OCI-LY1 (cell line): ENCODE results near the gene VGLL4.

Experiments used
- H2AFZ ChIP-seq: fragments of 200-600 bp; sonication (generic), shearing (Covaris generic); 2 replicates; pipeline ENCODE4 v1.6.0; 2014; ENCODE audit warnings: antibody characterized with exemption, mild to moderate bottlenecking, low read length
- H3F3A ChIP-seq: fragments of 200-600 bp; sonication (generic), shearing (Covaris generic); 2 replicates; pipeline ENCODE4 v1.6.0; 2014; ENCODE audit warnings: mild to moderate bottlenecking, antibody characterized with exemption, low read length, moderate library complexity; ENCODE audit not compliant: insufficient read depth
- H3K27ac ChIP-seq: fragments of 200-600 bp; sonication (generic); 2 replicates; pipeline ENCODE4 v1.5.1; 2014; ENCODE audit warnings: low read length, mixed run types, mild to moderate bottlenecking, low read depth; ENCODE audit not compliant: poor library complexity, severe bottlenecking
- H3K27me3 ChIP-seq: fragments of 200-600 bp; sonication (generic); 2 replicates; pipeline ENCODE4 v1.6.0; 2014; ENCODE audit warnings: antibody characterized with exemption, mild to moderate bottlenecking, low read length, moderate library complexity; ENCODE audit not compliant: insufficient read depth
- H3K36me3 ChIP-seq: fragments of 200-600 bp; sonication (generic); 2 replicates; pipeline ENCODE4 v1.6.1; 2014; ENCODE audit warnings: mild to moderate bottlenecking, antibody characterized with exemption, low read length, moderate library complexity, mixed read lengths; ENCODE audit not compliant: insufficient read depth
- H3K4me1 ChIP-seq: fragments of 200-600 bp; sonication (generic); 2 replicates; pipeline ENCODE4 v1.5.1; 2014; ENCODE audit warnings: mild to moderate bottlenecking, low read length, moderate library complexity; ENCODE audit not compliant: insufficient read depth, severe bottlenecking
- H3K4me2 ChIP-seq: fragments of 200-600 bp; sonication (generic), shearing (Covaris generic); 2 replicates; pipeline ENCODE4 v1.6.1; 2014; ENCODE audit warnings: low read length
- H3K4me3 ChIP-seq: fragments of 200-600 bp; sonication (generic); 2 replicates; pipeline ENCODE4 v1.5.1; 2014; ENCODE audit warnings: low read length, low read depth, mild to moderate bottlenecking, mixed read lengths; ENCODE audit not compliant: poor library complexity, severe bottlenecking
- H3K79me2 ChIP-seq: fragments of 200-600 bp; shearing (Covaris generic); 2 replicates; pipeline ENCODE4 v1.6.1; 2016; ENCODE audit warnings: mixed run types, low read length, mixed read lengths; ENCODE audit not compliant: insufficient read depth
- H3K9ac ChIP-seq: fragments of 200-600 bp; sonication (generic), shearing (Covaris generic); 2 replicates; pipeline ENCODE4 v1.6.1; 2014; ENCODE audit warnings: mild to moderate bottlenecking, low read length, mixed read lengths
- H3K9me2 ChIP-seq: fragments of 200-600 bp; sonication (generic), shearing (Covaris generic); 2 replicates; pipeline ENCODE4 v1.6.1; 2014; ENCODE audit warnings: low read depth, mild to moderate bottlenecking, low read length, mixed read lengths
- H3K9me3 ChIP-seq: fragments of 200-600 bp; shearing (Covaris generic); 2 replicates; pipeline ENCODE4 v1.6.1; 2014; ENCODE audit warnings: low read length, mixed read lengths
- H4K20me1 ChIP-seq: fragments of 200-600 bp; sonication (generic), shearing (Covaris generic); 2 replicates; pipeline ENCODE4 v1.6.0; 2016; ENCODE audit warnings: mild to moderate bottlenecking, low read length; ENCODE audit not compliant: insufficient read depth
- EZH2 ChIP-seq: fragments of 200-600 bp; sonication (generic), shearing (Covaris generic); IDR thresholded peaks from 2 replicates; pipeline ENCODE4 v1.8.0; 2017; ENCODE audit warnings: borderline replicate concordance, mixed run types, mild to moderate bottlenecking, antibody characterized with exemption, low read length, moderate library complexity, mixed read lengths
- TF ChIP-seq, protein P1 (sequence below): fragments of 200-600 bp; sonication (generic), shearing (Covaris generic); IDR thresholded peaks from 2 replicates; pipeline ENCODE4 v1.5.1; 2017; ENCODE audit warnings: mild to moderate bottlenecking, antibody characterized with exemption, low read length, moderate library complexity, mixed read lengths

The VGLL4 gene

GRCh38 chr3:11581237-11582190, 62.2 kb downstream of the VGLL4 start:
- Histone ChIP-seq H3K27me3 (no peaks in the 10 kb centered on the region), H3K9ac (peak overlapping the region; percentile 61; the same call in 1 of the 2 replicates), H3K4me1 (peaks cover 80% of the 10 kb centered on the region), H3K4me2 (peak overlapping the region; percentile 75), H4K20me1 (no peaks in the 10 kb centered on the region), H3K9me3 (no peaks in the 10 kb centered on the region), H3K27ac (peak overlapping the region; percentile 80), H3F3A (no peaks in the 10 kb centered on the region), H3K79me2 (peaks cover 64% of the 10 kb centered on the region), H3K4me3 (peak overlapping the region; percentile 53), H2AFZ (no peak overlapping the region), H3K9me2 (no peaks in the 10 kb centered on the region), H3K36me3 (peaks cover 15% of the 10 kb centered on the region)
- TF ChIP-seq, protein P1, sequence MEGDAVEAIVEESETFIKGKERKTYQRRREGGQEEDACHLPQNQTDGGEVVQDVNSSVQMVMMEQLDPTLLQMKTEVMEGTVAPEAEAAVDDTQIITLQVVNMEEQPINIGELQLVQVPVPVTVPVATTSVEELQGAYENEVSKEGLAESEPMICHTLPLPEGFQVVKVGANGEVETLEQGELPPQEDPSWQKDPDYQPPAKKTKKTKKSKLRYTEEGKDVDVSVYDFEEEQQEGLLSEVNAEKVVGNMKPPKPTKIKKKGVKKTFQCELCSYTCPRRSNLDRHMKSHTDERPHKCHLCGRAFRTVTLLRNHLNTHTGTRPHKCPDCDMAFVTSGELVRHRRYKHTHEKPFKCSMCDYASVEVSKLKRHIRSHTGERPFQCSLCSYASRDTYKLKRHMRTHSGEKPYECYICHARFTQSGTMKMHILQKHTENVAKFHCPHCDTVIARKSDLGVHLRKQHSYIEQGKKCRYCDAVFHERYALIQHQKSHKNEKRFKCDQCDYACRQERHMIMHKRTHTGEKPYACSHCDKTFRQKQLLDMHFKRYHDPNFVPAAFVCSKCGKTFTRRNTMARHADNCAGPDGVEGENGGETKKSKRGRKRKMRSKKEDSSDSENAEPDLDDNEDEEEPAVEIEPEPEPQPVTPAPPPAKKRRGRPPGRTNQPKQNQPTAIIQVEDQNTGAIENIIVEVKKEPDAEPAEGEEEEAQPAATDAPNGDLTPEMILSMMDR: no peak
- no peak for TF ChIP-seq EZH2

- no peaks in the 10 kb centered on the region for H3K9me2 ChIP-seq
- H3K4me2 ChIP-seq: no peak overlapping the region
- no peaks in the 10 kb centered on the region for H3K9me3 ChIP-seq
- no peaks in the 10 kb centered on the region for H3K27me3 ChIP-seq
- H3K79me2 ChIP-seq: peaks cover 61% of the 10 kb centered on the region
- no peak overlapping the region for H3K27ac ChIP-seq
- no peak overlapping the region for H3K9ac ChIP-seq
- H4K20me1 ChIP-seq: no peaks in the 10 kb centered on the region
- H3K36me3 ChIP-seq: peaks cover 15% of the 10 kb centered on the region
- H3F3A ChIP-seq: no peaks in the 10 kb centered on the region
- TF ChIP-seq, protein P1: no peak
- no peak overlapping the region for H2AFZ ChIP-seq
- H3K4me3 ChIP-seq: no peak overlapping the region
- peaks cover 80% of the 10 kb centered on the region for H3K4me1 ChIP-seq
Observed at GRCh38 chr3:11580645-11581044, 63.1 kb downstream of the VGLL4 start.

DNA sequence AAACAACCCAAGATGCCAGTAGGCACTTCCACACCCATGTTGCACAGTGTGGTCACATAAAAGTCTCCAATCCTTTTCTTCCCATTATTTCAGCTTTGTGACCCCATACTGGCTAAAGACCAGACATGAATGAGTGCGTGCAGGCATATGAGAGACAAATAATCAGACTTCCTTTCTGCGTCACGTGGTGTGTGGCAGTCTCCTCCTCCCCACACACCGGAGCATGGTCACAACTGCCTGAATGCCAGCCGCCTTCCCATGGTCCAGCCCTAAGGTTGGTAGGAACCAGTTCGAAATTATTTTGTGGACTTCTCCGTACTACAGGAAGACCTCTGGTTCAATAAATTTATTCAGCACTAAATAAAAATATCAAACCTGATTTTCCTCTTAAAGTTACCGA, 65.5 kb downstream of the VGLL4 start:
- TF ChIP-seq, protein P1: no peak
- no peak for TF ChIP-seq EZH2
- Histone ChIP-seq H2AFZ (no peak overlapping the region), H3K36me3 (peaks cover 38% of the 10 kb centered on the region), H3K27ac (peak overlapping the region; percentile 70), H3K9me2 (no peaks in the 10 kb centered on the region), H3F3A (no peaks in the 10 kb centered on the region), H3K9ac (no peak overlapping the region), H3K4me2 (no peak overlapping the region), H4K20me1 (no peaks in the 10 kb centered on the region), H3K4me3 (no peak overlapping the region), H3K27me3 (no peaks in the 10 kb centered on the region), H3K9me3 (no peaks in the 10 kb centered on the region), H3K4me1 (peaks cover 55% of the 10 kb centered on the region), H3K79me2 (peaks cover 49% of the 10 kb centered on the region)
